Measurements from ENCODE around the gene TMEM61.

The TMEM61 gene

GRCh38 chr1:54980046-54980527, 341 bp upstream of the TMEM61 start:
- Histone ChIP-seq H3K27me3 (ENCODE audit: insufficient read depth, low read length) (peaks cover 9% of the 10 kb centered on the region; the same call in 1 of the 2 replicates), H2AFZ (ENCODE audit: low read length) (no peak overlapping the region), H4K20me1 (ENCODE audit: insufficient read depth, low read length) (no peaks in the 10 kb centered on the region), H3K79me2 (ENCODE audit: insufficient read depth, low read length) (no peaks in the 10 kb centered on the region), H3K9me3 (ENCODE audit: low read length) (no peaks in the 10 kb centered on the region), H3K4me1 (ENCODE audit: insufficient read depth, low read length, severe bottlenecking) (no peaks in the 10 kb centered on the region), H3K4me2 (ENCODE audit: low read length) (no peak overlapping the region), H3F3A (ENCODE audit: insufficient read depth, low read length) (no peaks in the 10 kb centered on the region), H3K27ac (ENCODE audit: low read depth, low read length, poor library complexity, severe bottlenecking) (no peak overlapping the region), H3K36me3 (ENCODE audit: insufficient read depth, low read length) (no peaks in the 10 kb centered on the region), H3K4me3 (ENCODE audit: low read depth, low read length, poor library complexity, severe bottlenecking) (no peak overlapping the region), H3K9ac (ENCODE audit: low read length) (no peak overlapping the region), H3K9me2 (ENCODE audit: low read depth, low read length) (no peaks in the 10 kb centered on the region)
- no peak for TF ChIP-seq EZH2 (IDR thresholded peaks at IDR 0.05; ENCODE audit: borderline replicate concordance, low read length)
- TF ChIP-seq CTCF (IDR thresholded peaks at IDR 0.05; ENCODE audit: low read length) = no peak

- no peaks in the 10 kb centered on the region for H3K79me2 ChIP-seq (ENCODE audit: insufficient read depth, low read length)
- no peaks in the 10 kb centered on the region for H3K9me2 ChIP-seq (ENCODE audit: low read depth, low read length)
- no peak overlapping the region for H3K4me3 ChIP-seq (ENCODE audit: low read depth, low read length, poor library complexity, severe bottlenecking)
- H2AFZ ChIP-seq (ENCODE audit: low read length) = no peak overlapping the region
- H3K27ac ChIP-seq (ENCODE audit: low read depth, low read length, poor library complexity, severe bottlenecking) = no peak overlapping the region
- H3K36me3 ChIP-seq (ENCODE audit: insufficient read depth, low read length) = no peaks in the 10 kb centered on the region
- H3K4me1 ChIP-seq (ENCODE audit: insufficient read depth, low read length, severe bottlenecking) = no peaks in the 10 kb centered on the region
- H3F3A ChIP-seq (ENCODE audit: insufficient read depth, low read length) = no peaks in the 10 kb centered on the region
- no peaks in the 10 kb centered on the region for H4K20me1 ChIP-seq (ENCODE audit: insufficient read depth, low read length)
- peaks cover 9% of the 10 kb centered on the region; the same call in 1 of the 2 replicates for H3K27me3 ChIP-seq (ENCODE audit: insufficient read depth, low read length)
- no peak overlapping the region for H3K4me2 ChIP-seq (ENCODE audit: low read length)
- no peaks in the 10 kb centered on the region for H3K9me3 ChIP-seq (ENCODE audit: low read length)
- TF ChIP-seq CTCF (IDR thresholded peaks at IDR 0.05; ENCODE audit: low read length) = no peak
- TF ChIP-seq EZH2 (IDR thresholded peaks at IDR 0.05; ENCODE audit: borderline replicate concordance, low read length) = no peak
- H3K9ac ChIP-seq (ENCODE audit: low read length) = no peak overlapping the region
Measured at GRCh38 chr1:54981466-54981865, 1.0 kb downstream of the TMEM61 start.

GRCh38 chr1:54982739-54983138, 2.3 kb downstream of the TMEM61 start:
- peaks cover 9% of the 10 kb centered on the region; the same call in 1 of the 2 replicates for H3K27me3 ChIP-seq (ENCODE audit: insufficient read depth, low read length)
- TF ChIP-seq EZH2 (IDR thresholded peaks at IDR 0.05; ENCODE audit: borderline replicate concordance, low read length) (no peak), CTCF (IDR thresholded peaks at IDR 0.05; ENCODE audit: low read length) (no peak)

More at GRCh38 chr1:54982739-54983138, 2.3 kb downstream of the TMEM61 start:
- H3K79me2 ChIP-seq (ENCODE audit: insufficient read depth, low read length) = no peaks in the 10 kb centered on the region
- H3K36me3 ChIP-seq (ENCODE audit: insufficient read depth, low read length) = no peaks in the 10 kb centered on the region
- H3K4me3 ChIP-seq (ENCODE audit: low read depth, low read length, poor library complexity, severe bottlenecking) = no peak overlapping the region
- no peak overlapping the region for H3K27ac ChIP-seq (ENCODE audit: low read depth, low read length, poor library complexity, severe bottlenecking)
- H3K9me2 ChIP-seq (ENCODE audit: low read depth, low read length) = no peaks in the 10 kb centered on the region
- H3K9me3 ChIP-seq (ENCODE audit: low read length) = no peaks in the 10 kb centered on the region
- no peak overlapping the region for H2AFZ ChIP-seq (ENCODE audit: low read length)
- no peaks in the 10 kb centered on the region for H4K20me1 ChIP-seq (ENCODE audit: insufficient read depth, low read length)
- no peaks in the 10 kb centered on the region for H3F3A ChIP-seq (ENCODE audit: insufficient read depth, low read length)
- no peaks in the 10 kb centered on the region for H3K4me1 ChIP-seq (ENCODE audit: insufficient read depth, low read length, severe bottlenecking)
- H3K9ac ChIP-seq (ENCODE audit: low read length) = no peak overlapping the region
- no peak overlapping the region for H3K4me2 ChIP-seq (ENCODE audit: low read length)
